Kidney (tissue), 14 donors: ENCODE results near the gene LAMTOR1. TPM values are rescaled to one million over a fixed set of nuclear protein-coding genes. Genes with fewer than 3 reads are reported as not detected.

Experiments used
- DNase-seq, 5 donors: peaks; one replicate each; pipeline ENCODE4 v3.0.0-alpha.2; 2013 to 2020
- FAIRE-seq: peaks from 2 replicates; lab custom pipeline; 2012; peaks lifted over from hg19 to GRCh38; lab: Jason Lieb, UNC
- H3K27ac ChIP-seq, 2 donors: one replicate each; pipeline ENCODE4 v1.7.0; 2013; ENCODE audit warnings: low read depth in 2 of 2, low read length in 2 of 2, inconsistent platforms in 1 of 2
- H3K27me3 ChIP-seq: one replicate; pipeline ENCODE4 v1.7.1; 2013; ENCODE audit warnings: low read length, inconsistent platforms; ENCODE audit not compliant: control insufficient read depth, insufficient read depth
- H3K36me3 ChIP-seq, 3 donors: one replicate each; pipeline versions ENCODE4 v1.7.0 to v1.7.1; 2013; ENCODE audit warnings: low read length in 3 of 3, control low read depth in 1 of 3, inconsistent platforms in 1 of 3; ENCODE audit not compliant: insufficient read depth in 3 of 3, control insufficient read depth in 2 of 3
- H3K4me1 ChIP-seq, 3 donors: one replicate each; pipeline versions ENCODE4 v1.7.0 to v1.7.1; 2013; ENCODE audit warnings: low read length in 3 of 3, inconsistent platforms in 1 of 3, low read depth in 1 of 3; ENCODE audit not compliant: control insufficient read depth in 2 of 3, insufficient read depth in 2 of 3
- H3K4me3 ChIP-seq, 3 donors: one replicate each; pipeline versions ENCODE4 v1.7.0 to v1.8.1; 2013; ENCODE audit warnings: low read length in 3 of 3, control low read depth in 1 of 3, inconsistent platforms in 1 of 3
- H3K9ac ChIP-seq, 3 donors: one replicate each; pipeline versions ENCODE4 v1.7.0 to v1.7.1; 2013; ENCODE audit warnings: low read length in 3 of 3, control low read depth in 1 of 3, inconsistent platforms in 1 of 3
- H3K9me3 ChIP-seq, 3 donors: one replicate each; pipeline versions ENCODE4 v1.7.0 to v1.7.1; 2013; ENCODE audit warnings: low read length in 3 of 3, control low read depth in 1 of 3, inconsistent platforms in 1 of 3; ENCODE audit not compliant: control insufficient read depth in 2 of 3, insufficient read depth in 1 of 3
- CTCF ChIP-seq: IDR thresholded peaks from 3 replicates; pipeline ENCODE4 v1.5.1; 2012; ENCODE audit warnings: mild to moderate bottlenecking, moderate library complexity, borderline replicate concordance; ENCODE audit not compliant: insufficient read depth; ENCODE audit errors: extremely low read depth
- intact Hi-C: fragments of 100-400 bp; cut with DNase I; formaldehyde crosslinking; loops from one replicate; pipeline ENCODE4 v1.11.1; 2022
- polyA plus RNA-seq: library from polyadenylated mRNA; stranded (reverse); fragments of 350-450 nt; fragmentation: Illumina TruSeq; extraction: RNeasy Lipid Tissue Mini Kit (QIAGEN cat#74804); gene quantifications from one replicate; pipeline ENCODE4 v1.2.3, GENCODE V29; 2014; ENCODE audit warnings: low read depth, low replicate concordance; ENCODE audit not compliant: insufficient read depth
- total RNA-seq: library from RNA; stranded (reverse); fragmentation: NEBNext Ultra II Directional; extraction: Animal tissue kit (Norgen Biotek cat#: 25700); gene quantifications from one replicate; pipeline ENCODE4 v1.2.1, GENCODE V29; 2021
- donor health status: control.
- donor health status: control.
- donor health status: control.
- donor health status: control.
- donor health status: control.
- donor health status: DM: yes; HTN: yes; CAD: no.
- donor health status: Normal renal cell carcinoma (clear cell type).

The LAMTOR1 gene
- total and polyA plus RNA-seq, 2 donors from 2014 or later: 111 to 189 TPM

- FAIRE-seq (no peak), DNase-seq (peak in 2 of 5 donors; percentile 4 to 11)
- H3K27ac ChIP-seq: no peak overlapping the region
- peak overlapping the region in 1 of 3 donors; percentile 3 for H3K9ac ChIP-seq
- H3K4me3 ChIP-seq: no peak overlapping the region
- H3K27me3 ChIP-seq: no peaks in the 10 kb centered on the region
- intact Hi-C loops: no loop called here
- H3K9me3 ChIP-seq: no peaks in the 10 kb centered on the region
- peaks cover 0 to 10% (median 4%) of the 10 kb centered on the region in 3 donors for H3K4me1 ChIP-seq
- TF ChIP-seq CTCF: no peak
- H3K36me3 ChIP-seq: no peaks in the 10 kb centered on the region
Observed at GRCh38 chr11:72119198-72119597, 16.1 kb upstream of the LAMTOR1 start.

GRCh38 chr11:72116019-72116755 is 13.1 kb upstream of the LAMTOR1 start:
- Histone ChIP-seq H3K9ac (no peak overlapping the region), H3K36me3 (no peaks in the 10 kb centered on the region), H3K9me3 (no peaks in the 10 kb centered on the region), H3K27ac (no peak overlapping the region), H3K4me3 (no peak overlapping the region), H3K4me1 (peaks cover 3 to 11% (median 5%) of the 10 kb centered on the region in 3 donors), H3K27me3 (no peaks in the 10 kb centered on the region)
- DNase-seq (no peak), FAIRE-seq (no peak)
- no peak for TF ChIP-seq CTCF
- intact Hi-C loops: no loop called here

- H3K9ac ChIP-seq: no peak overlapping the region
- intact Hi-C loops: no loop called here
- FAIRE-seq: no peak
- peaks cover 0 to 2% (median 0%) of the 10 kb centered on the region in 3 donors for H3K36me3 ChIP-seq
- H3K27me3 ChIP-seq: no peaks in the 10 kb centered on the region
- peaks cover 3 to 11% (median 5%) of the 10 kb centered on the region in 3 donors for H3K4me1 ChIP-seq
- TF ChIP-seq CTCF: no peak
- no peaks in the 10 kb centered on the region for H3K9me3 ChIP-seq
- no peak overlapping the region for H3K4me3 ChIP-seq
- no peak for DNase-seq
- no peak overlapping the region for H3K27ac ChIP-seq
Observed at GRCh38 chr11:72114570-72114969, 11.5 kb upstream of the LAMTOR1 start.
